Endothelial cell of umbilical vein (primary cell): Measurements from ENCODE around the gene UIMC1. TPM values are rescaled to one million over a fixed set of nuclear protein-coding genes. Genes with fewer than 3 reads are reported as not detected.

Source experiments
- BruUV-seq: library from RNA; stranded (reverse); fragments of 400-500 nt; replicated peaks from 2 replicates; lab custom pipeline; 2021; lab: Mats Ljungman, UMichigan
- CTCF ChIA-PET: fragments of 300-600, 350-600 bp; sonication (Branson Sonifier 250); formaldehyde crosslinking; loops from one replicate; lab custom pipeline; 2021; ENCODE audit warnings: antibody characterized with exemption, inconsistent platforms; lab: Charles Lee
- POLR2A ChIA-PET: fragments of 300-600, 350-600 bp; sonication (Branson Sonifier 250); formaldehyde crosslinking; loops from one replicate; lab custom pipeline; 2021; ENCODE audit warnings: antibody characterized with exemption, inconsistent platforms; lab: Charles Lee
- DNase-seq: peaks from one replicate; pipeline ENCODE4 v3.0.0-alpha.2; 2011; ENCODE audit warnings: low read depth, low spot score
- FAIRE-seq: peaks from 2 replicates; lab custom pipeline; 2011; peaks lifted over from hg19 to GRCh38; lab: Jason Lieb, UNC
- H2AFZ ChIP-seq: 2 replicates; pipeline ENCODE4 v1.6.0; 2012; ENCODE audit warnings: low read depth, low read length, control low read depth, inconsistent platforms
- H3K27ac ChIP-seq: 2 replicates; pipeline ENCODE4 v1.5.1; 2011; ENCODE audit warnings: low read depth, mild to moderate bottlenecking, control low read depth, low read length, moderate library complexity; ENCODE audit not compliant: insufficient read depth
- H3K27me3 ChIP-seq, 2 experiments: 2 replicates each; pipeline versions ENCODE4 v1.6.0 to v1.6.1; 2011; ENCODE audit warnings: low read length in 2 of 2, mixed read lengths in 1 of 2; ENCODE audit not compliant: control insufficient read depth in 2 of 2, insufficient read depth in 2 of 2
- H3K36me3 ChIP-seq, 2 experiments: 2 replicates in 1 of 2; 3 replicates in 1 of 2; pipeline ENCODE4 v1.5.1; 2011; ENCODE audit warnings: low read length in 2 of 2, mild to moderate bottlenecking in 1 of 2, moderate library complexity in 1 of 2; ENCODE audit not compliant: control insufficient read depth in 2 of 2, insufficient read depth in 2 of 2; ENCODE audit errors: extremely low read depth in 1 of 2
- H3K4me1 ChIP-seq: 3 replicates; pipeline ENCODE4 v1.5.1; 2011; ENCODE audit warnings: mild to moderate bottlenecking, low read length; ENCODE audit not compliant: control insufficient read depth, insufficient read depth; ENCODE audit errors: extremely low read depth
- H3K4me2 ChIP-seq: 2 replicates; pipeline ENCODE4 v1.6.1; 2011; ENCODE audit warnings: low read length, control low read depth, mixed read lengths; ENCODE audit not compliant: insufficient read depth
- H3K4me3 ChIP-seq, 3 experiments: fragments of 200-600 bp in 1 of 3; sonication (generic), shearing (Covaris generic) in 1 of 3; replicated peaks in 1 of 3; 2 replicates each; pipeline ENCODE4 v1.5.1; 2011 to 2016; ENCODE audit warnings: control low read depth in 3 of 3, low read length in 3 of 3, mild to moderate bottlenecking in 2 of 3, inconsistent platforms in 1 of 3, low read depth in 1 of 3, moderate library complexity in 1 of 3; ENCODE audit not compliant: insufficient read depth in 1 of 3
- H3K79me2 ChIP-seq: 2 replicates; pipeline ENCODE4 v1.6.0; 2012; ENCODE audit warnings: low read length, inconsistent platforms; ENCODE audit not compliant: control insufficient read depth, insufficient read depth
- H3K9ac ChIP-seq: replicated peaks from 2 replicates; pipeline ENCODE3; 2011; ENCODE audit warnings: low read length, control low read depth; ENCODE audit not compliant: insufficient read depth; ENCODE audit errors: extremely low read depth
- H3K9me1 ChIP-seq: replicated peaks from 3 replicates; pipeline ENCODE4 v1.6.0; 2011; ENCODE audit warnings: mild to moderate bottlenecking, low read length; ENCODE audit not compliant: control insufficient read depth, insufficient read depth; ENCODE audit errors: extremely low read depth
- H3K9me3 ChIP-seq: replicated peaks from 2 replicates; pipeline ENCODE4 v1.5.1; 2012; ENCODE audit warnings: low read length, inconsistent platforms; ENCODE audit not compliant: control insufficient read depth, insufficient read depth
- H4K20me1 ChIP-seq: replicated peaks from 2 replicates; pipeline ENCODE3; 2011; ENCODE audit warnings: mild to moderate bottlenecking, low read length; ENCODE audit not compliant: control insufficient read depth, insufficient read depth; ENCODE audit errors: extremely low read depth
- EZH2 ChIP-seq: IDR thresholded peaks from 2 replicates; pipeline ENCODE4 v1.6.1; 2012; ENCODE audit warnings: borderline replicate concordance, low read depth, mild to moderate bottlenecking, moderate library complexity, low read length, inconsistent platforms; ENCODE audit not compliant: severe bottlenecking
- FOS ChIP-seq: IDR thresholded peaks from 2 replicates; pipeline ENCODE4 v1.6.1; 2011; ENCODE audit warnings: mild to moderate bottlenecking, low read length, moderate library complexity, borderline replicate concordance; ENCODE audit not compliant: insufficient read depth
- MYC ChIP-seq: IDR thresholded peaks from one replicate; pipeline ENCODE4 v1.6.1; 2011; ENCODE audit warnings: mild to moderate bottlenecking, low read depth, low read length
- POLR2A ChIP-seq: IDR thresholded peaks from 2 replicates; pipeline ENCODE4 v1.6.1; 2012; ENCODE audit warnings: low read depth, mild to moderate bottlenecking, control low read depth, low read length
- dilution Hi-C: fragments of 300-500 bp; cut with MboI; formaldehyde crosslinking; loops from one replicate; pipeline ENCODE4 v1.15.0; 2019; ENCODE audit warnings: low sequenced_read_pairs; ENCODE audit not compliant: extremely low pct_ligation_motif_present
- intact Hi-C: fragments of 100-400 bp; cut with micrococcal nuclease; formaldehyde crosslinking; loops from one replicate; pipeline ENCODE4 v1.10.0; 2022
- polyA plus RNA-seq, 4 experiments: library from polyadenylated mRNA; depleted of rRNA in 3 of 4; stranded (reverse) in 3 of 4; unstranded in 1 of 4; fragments of >200 nt; gene quantifications; 2 replicates each; pipeline versions ENCODE4 v1.2.1 to v1.2.3, GENCODE V29; 2011 to 2012; ENCODE audit warnings: missing spikeins in 1 of 4
- total RNA-seq: library from RNA; stranded (reverse); gene quantifications from 2 replicates; pipeline ENCODE4 v1.2.3, GENCODE V29; 2021

The UIMC1 gene
- total and polyA plus RNA-seq, 2 donors (not counting 3 experiments of a cell fraction or from before 2014, with no cell fraction given), result 17.2 to 60.1 TPM

- Histone ChIP-seq H3K9me1 (no peaks in the 10 kb centered on the region), H3K4me2 (no peak overlapping the region), H3K9ac (no peak overlapping the region), H2AFZ (no peak overlapping the region), H3K4me1 (no peaks in the 10 kb centered on the region), H4K20me1 (no peaks in the 10 kb centered on the region), H3K36me3 (peaks cover 0 to 2% of the 10 kb centered on the region in 2 experiments), H3K79me2 (peaks cover 2% of the 10 kb centered on the region), H3K4me3 (no peak overlapping the region), H3K9me3 (no peaks in the 10 kb centered on the region), H3K27ac (no peak overlapping the region), H3K27me3 (no peaks in the 10 kb centered on the region)
- TF ChIP-seq MYC (no peak), FOS (no peak)
- ChIA-PET POLR2A (no interaction called here), CTCF (interaction anchor here (1.0 to 1.3 kb wide), 2 partner anchors 10 kb away, joined by 3 read pairs; no protein-coding TSS in a partner anchor)
- BruUV-seq, result no TSS peak
- dilution Hi-C loops (no loop called here), intact Hi-C loops (no loop called here)
- FAIRE-seq (no peak), DNase-seq (no peak)
Observed at GRCh38 chr5:176916337-176916736, 90.2 kb downstream of the UIMC1 start.

DNA sequence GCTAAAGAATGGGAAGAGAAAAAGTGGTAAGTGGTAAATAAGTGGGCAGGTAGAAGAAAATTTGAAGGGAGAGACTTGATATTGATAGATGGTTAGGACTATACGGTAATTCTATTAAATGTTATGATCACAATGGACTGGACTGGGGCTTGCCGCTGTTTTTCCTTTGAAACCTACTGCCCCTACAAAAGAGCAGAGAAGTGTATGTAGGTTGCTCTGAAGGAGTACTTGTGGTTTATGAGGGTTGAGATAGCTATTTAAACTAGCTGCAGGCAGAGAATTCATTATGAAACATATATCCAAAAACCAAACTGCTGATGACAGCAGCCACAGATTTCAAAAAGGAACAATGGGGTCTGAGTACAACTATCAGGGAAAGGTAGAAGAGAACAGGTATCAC lies 90.7 kb downstream of the UIMC1 start:
- no peaks in the 10 kb centered on the region for H3K9me1 ChIP-seq
- H3K36me3 ChIP-seq, result peaks cover 0 to 2% of the 10 kb centered on the region in 2 experiments
- FAIRE-seq (no peak), DNase-seq (no peak)
- no peak overlapping the region for H3K4me3 ChIP-seq
- no peak overlapping the region for H3K27ac ChIP-seq
- H3K4me1 ChIP-seq, result no peaks in the 10 kb centered on the region
- no peaks in the 10 kb centered on the region for H3K9me3 ChIP-seq
- no peak overlapping the region for H2AFZ ChIP-seq
- no TSS peak for BruUV-seq
- no peaks in the 10 kb centered on the region for H3K27me3 ChIP-seq
- ChIA-PET POLR2A (no interaction called here), CTCF (interaction anchor here (1.0 to 1.3 kb wide), 2 partner anchors 10 kb away, joined by 3 read pairs; no protein-coding TSS in a partner anchor)
- intact Hi-C loops (no loop called here), dilution Hi-C loops (no loop called here)
- H4K20me1 ChIP-seq, result no peaks in the 10 kb centered on the region
- peaks cover 2% of the 10 kb centered on the region for H3K79me2 ChIP-seq
- no peak overlapping the region for H3K4me2 ChIP-seq
- TF ChIP-seq POLR2A (no peak), MYC (no peak), EZH2 (no peak)
- H3K9ac ChIP-seq, result no peak overlapping the region
